Testis (tissue), 2 donors: Measurements from ENCODE around the gene MRPL34.

Experiments
- POLR2A ChIP-seq: fragments of 450-650 bp; IDR thresholded peaks from one replicate; pipeline ENCODE4 v1.6.1; 2017; ENCODE audit warnings: antibody characterized with exemption, mild to moderate bottlenecking, moderate library complexity
- TF ChIP-seq, protein P1 (sequence below), 3 experiments: fragments of 450-650 bp in 2 of 3; fragments of 200-600 bp in 1 of 3; sonication (generic) in 1 of 3; IDR thresholded peaks; one replicate each; pipeline ENCODE4 v1.5.1; 2016 to 2019; ENCODE audit warnings: antibody characterized with exemption in 3 of 3, mild to moderate bottlenecking in 2 of 3, moderate library complexity in 1 of 3

DNA sequence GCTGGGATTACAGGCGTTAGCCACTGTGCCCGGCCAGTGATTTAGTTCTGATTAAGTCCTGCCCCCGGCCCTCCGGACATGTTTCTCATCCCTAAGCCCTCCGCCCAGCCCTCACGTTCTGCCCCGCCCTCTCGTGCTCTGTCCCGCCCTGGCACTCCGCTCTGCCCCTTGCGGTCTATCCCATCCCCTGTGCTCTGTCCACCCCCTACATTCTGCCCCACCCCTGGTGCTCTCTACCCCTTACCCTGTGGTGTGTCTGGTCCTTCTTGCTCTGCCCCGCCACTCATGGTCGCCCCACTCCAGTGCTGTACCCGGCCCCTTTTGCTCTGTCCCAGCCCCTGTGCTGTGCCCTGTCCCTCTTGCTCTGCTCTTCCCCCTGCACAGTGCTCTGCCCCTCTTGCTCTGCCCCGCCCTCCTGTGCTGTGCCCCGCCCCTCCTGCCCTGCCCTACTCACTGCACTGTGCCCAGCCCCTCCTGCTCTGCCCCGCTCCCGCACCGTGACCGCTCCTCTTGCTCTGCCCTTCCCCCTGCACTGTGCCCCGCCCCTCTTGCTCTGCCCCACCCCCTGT is 34.7 kb downstream of the MRPL34 start:
- TF ChIP-seq POLR2A: no peak
- TF ChIP-seq, protein P1, sequence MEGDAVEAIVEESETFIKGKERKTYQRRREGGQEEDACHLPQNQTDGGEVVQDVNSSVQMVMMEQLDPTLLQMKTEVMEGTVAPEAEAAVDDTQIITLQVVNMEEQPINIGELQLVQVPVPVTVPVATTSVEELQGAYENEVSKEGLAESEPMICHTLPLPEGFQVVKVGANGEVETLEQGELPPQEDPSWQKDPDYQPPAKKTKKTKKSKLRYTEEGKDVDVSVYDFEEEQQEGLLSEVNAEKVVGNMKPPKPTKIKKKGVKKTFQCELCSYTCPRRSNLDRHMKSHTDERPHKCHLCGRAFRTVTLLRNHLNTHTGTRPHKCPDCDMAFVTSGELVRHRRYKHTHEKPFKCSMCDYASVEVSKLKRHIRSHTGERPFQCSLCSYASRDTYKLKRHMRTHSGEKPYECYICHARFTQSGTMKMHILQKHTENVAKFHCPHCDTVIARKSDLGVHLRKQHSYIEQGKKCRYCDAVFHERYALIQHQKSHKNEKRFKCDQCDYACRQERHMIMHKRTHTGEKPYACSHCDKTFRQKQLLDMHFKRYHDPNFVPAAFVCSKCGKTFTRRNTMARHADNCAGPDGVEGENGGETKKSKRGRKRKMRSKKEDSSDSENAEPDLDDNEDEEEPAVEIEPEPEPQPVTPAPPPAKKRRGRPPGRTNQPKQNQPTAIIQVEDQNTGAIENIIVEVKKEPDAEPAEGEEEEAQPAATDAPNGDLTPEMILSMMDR (IDR thresholded peaks at IDR 0.05): no peak
